Endothelial cell of umbilical vein (primary cell): Measurements from ENCODE around the gene SMC3.

Experiments used
- CTCF ChIP-seq, 2 donors: IDR thresholded peaks; 1 replicate in 1 of 2; 2 replicates in 1 of 2; pipeline ENCODE4 v1.5.1; 2011; ENCODE audit warnings: low read length in 2 of 2, mild to moderate bottlenecking in 2 of 2, moderate library complexity in 2 of 2, control low read depth in 1 of 2, inconsistent platforms in 1 of 2, low read depth in 1 of 2; ENCODE audit not compliant: insufficient read depth in 1 of 2; ENCODE audit errors: extremely low read depth in 1 of 2
- EZH2 ChIP-seq: IDR thresholded peaks from 2 replicates; pipeline ENCODE4 v1.6.1; 2012; ENCODE audit warnings: borderline replicate concordance, low read depth, mild to moderate bottlenecking, moderate library complexity, low read length, inconsistent platforms; ENCODE audit not compliant: severe bottlenecking
- FOS ChIP-seq: IDR thresholded peaks from 2 replicates; pipeline ENCODE4 v1.6.1; 2011; ENCODE audit warnings: mild to moderate bottlenecking, low read length, moderate library complexity, borderline replicate concordance; ENCODE audit not compliant: insufficient read depth
- GATA2 ChIP-seq: IDR thresholded peaks from 2 replicates; pipeline ENCODE4 v1.7.0; 2011; ENCODE audit warnings: low read depth, mild to moderate bottlenecking, moderate library complexity, mixed read lengths, low read length; ENCODE audit not compliant: insufficient read length, insufficient read depth
- JUN ChIP-seq: IDR thresholded peaks from 2 replicates; pipeline ENCODE4 v1.6.1; 2011; ENCODE audit warnings: borderline replicate concordance, low read depth; ENCODE audit not compliant: insufficient read length, insufficient read depth
- MYC ChIP-seq: IDR thresholded peaks from one replicate; pipeline ENCODE4 v1.6.1; 2011; ENCODE audit warnings: mild to moderate bottlenecking, low read depth, low read length
- POLR2A ChIP-seq: IDR thresholded peaks from 2 replicates; pipeline ENCODE4 v1.6.1; 2012; ENCODE audit warnings: low read depth, mild to moderate bottlenecking, control low read depth, low read length
- POLR2AphosphoS5 ChIP-seq: IDR thresholded peaks from 2 replicates; pipeline ENCODE4 v1.6.1; 2012; ENCODE audit warnings: low read depth, mild to moderate bottlenecking, control low read depth, low read length, moderate library complexity; ENCODE audit not compliant: insufficient read depth
- TF ChIP-seq, protein P1 (sequence below): IDR thresholded peaks from 2 replicates; pipeline ENCODE4 v1.6.1; 2011; ENCODE audit not compliant: insufficient read depth, insufficient read length

GRCh38 chr10:110576220-110576619, 8.7 kb downstream of the SMC3 start:
- TF ChIP-seq GATA2 (no peak), POLR2A (no peak), EZH2 (no peak), CTCF (IDR thresholded peaks at IDR 0.05; ENCODE audit: extremely low read depth in 1 of 2, insufficient read depth in 1 of 2, low read depth in 1 of 2, low read length in 2 of 2) (no peak), POLR2AphosphoS5 (no peak), MYC (no peak), JUN (no peak), FOS (peak; percentile 53)
- TF ChIP-seq, protein P1, sequence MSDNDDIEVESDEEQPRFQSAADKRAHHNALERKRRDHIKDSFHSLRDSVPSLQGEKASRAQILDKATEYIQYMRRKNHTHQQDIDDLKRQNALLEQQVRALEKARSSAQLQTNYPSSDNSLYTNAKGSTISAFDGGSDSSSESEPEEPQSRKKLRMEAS = no peak
